ENCODE data around the gene HOXA1.
"Not testable (repeated sequence)": the region's sequence is repeated elsewhere in the genome, so short reads cannot be mapped to it uniquely, and the experiment has no call there.

The HOXA1 gene

GRCh38 chr7:27068259-27068658, 27.5 kb downstream of the HOXA1 start:
- no peaks in the 10 kb centered on the region for H3K27me3 ChIP-seq (ENCODE audit: control insufficient read depth in 1 of 2, insufficient read depth in 2 of 2, low read length in 2 of 2)
- no peaks in the 10 kb centered on the region for H3K9me3 ChIP-seq (ENCODE audit: control insufficient read depth in 1 of 2, low read length in 2 of 2)
- H3K27ac ChIP-seq (ENCODE audit: low read depth, low read length): no peak overlapping the region
- H3K4me1 ChIP-seq (ENCODE audit: control insufficient read depth in 1 of 2, insufficient read depth in 2 of 2, low read length in 2 of 2): peaks cover 0 to 9% of the 10 kb centered on the region in 2 donors
- H3K36me3 ChIP-seq (ENCODE audit: control insufficient read depth in 1 of 2, insufficient read depth in 2 of 2, low read length in 2 of 2): no peaks in the 10 kb centered on the region
- H3K9ac ChIP-seq (ENCODE audit: low read depth in 1 of 2, low read length in 2 of 2): no peak overlapping the region
- no peak overlapping the region for H3K4me3 ChIP-seq (ENCODE audit: low read depth in 1 of 2, low read length in 2 of 2)

- Histone ChIP-seq H3K27ac (ENCODE audit: low read depth, low read length) (no peak overlapping the region), H3K4me3 (ENCODE audit: low read depth in 1 of 2, low read length in 2 of 2) (no peak overlapping the region), H3K4me1 (ENCODE audit: control insufficient read depth in 1 of 2, insufficient read depth in 2 of 2, low read length in 2 of 2) (no peaks in the 10 kb centered on the region), H3K9me3 (ENCODE audit: control insufficient read depth in 1 of 2, low read length in 2 of 2) (no peaks in the 10 kb centered on the region), H3K27me3 (ENCODE audit: control insufficient read depth in 1 of 2, insufficient read depth in 2 of 2, low read length in 2 of 2) (no peaks in the 10 kb centered on the region), H3K9ac (ENCODE audit: low read depth in 1 of 2, low read length in 2 of 2) (no peak overlapping the region), H3K36me3 (ENCODE audit: control insufficient read depth in 1 of 2, insufficient read depth in 2 of 2, low read length in 2 of 2) (no peaks in the 10 kb centered on the region)
These were observed 29.7 kb downstream of the HOXA1 start for GRCh38 chr7:27066148-27066547.

DNA sequence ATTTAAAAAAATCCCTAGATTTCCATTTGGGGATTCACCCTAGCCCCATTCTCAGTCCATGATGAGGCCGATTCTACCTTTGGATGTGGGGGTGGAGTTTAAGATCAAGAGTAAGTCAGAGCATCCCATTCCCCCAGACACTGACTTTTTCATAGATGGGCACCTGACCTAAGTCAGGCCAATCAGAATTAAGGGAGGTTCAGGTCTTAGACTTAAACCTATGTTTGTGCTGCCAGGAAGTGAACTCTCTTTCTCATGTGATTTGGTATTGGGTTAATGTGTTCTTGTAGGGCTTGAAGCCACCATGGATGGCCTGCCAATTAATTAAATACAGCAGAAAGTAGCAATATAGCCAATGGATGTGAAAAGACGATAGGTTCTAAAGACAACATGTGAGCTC, 30.1 kb downstream of the HOXA1 start:
- no peaks in the 10 kb centered on the region for H3K36me3 ChIP-seq (ENCODE audit: control insufficient read depth in 1 of 2, insufficient read depth in 2 of 2, low read length in 2 of 2)
- H3K4me1 ChIP-seq (ENCODE audit: control insufficient read depth in 1 of 2, insufficient read depth in 2 of 2, low read length in 2 of 2): no peaks in the 10 kb centered on the region
- H3K4me3 ChIP-seq (ENCODE audit: low read depth in 1 of 2, low read length in 2 of 2): no peak overlapping the region
- H3K9me3 ChIP-seq (ENCODE audit: control insufficient read depth in 1 of 2, low read length in 2 of 2): no peaks in the 10 kb centered on the region
- no peak overlapping the region for H3K27ac ChIP-seq (ENCODE audit: low read depth, low read length)
- no peaks in the 10 kb centered on the region for H3K27me3 ChIP-seq (ENCODE audit: control insufficient read depth in 1 of 2, insufficient read depth in 2 of 2, low read length in 2 of 2)
- H3K9ac ChIP-seq (ENCODE audit: low read depth in 1 of 2, low read length in 2 of 2): no peak overlapping the region

GRCh38 chr7:27064661-27065060, 31.1 kb downstream of the HOXA1 start:
- Histone ChIP-seq H3K9me3 (ENCODE audit: control insufficient read depth in 1 of 2, low read length in 2 of 2) (no peaks in the 10 kb centered on the region), H3K4me1 (ENCODE audit: control insufficient read depth in 1 of 2, insufficient read depth in 2 of 2, low read length in 2 of 2) (no peaks in the 10 kb centered on the region), H3K27ac (ENCODE audit: low read depth, low read length) (no peak overlapping the region), H3K4me3 (ENCODE audit: low read depth in 1 of 2, low read length in 2 of 2) (no peak overlapping the region), H3K9ac (ENCODE audit: low read depth in 1 of 2, low read length in 2 of 2) (no peak overlapping the region), H3K27me3 (ENCODE audit: control insufficient read depth in 1 of 2, insufficient read depth in 2 of 2, low read length in 2 of 2) (no peaks in the 10 kb centered on the region), H3K36me3 (ENCODE audit: control insufficient read depth in 1 of 2, insufficient read depth in 2 of 2, low read length in 2 of 2) (no peaks in the 10 kb centered on the region)

GRCh38 chr7:27064159-27064558, 31.6 kb downstream of the HOXA1 start:
- H3K4me3 ChIP-seq (ENCODE audit: low read depth in 1 of 2, low read length in 2 of 2): no peak overlapping the region
- no peak overlapping the region for H3K27ac ChIP-seq (ENCODE audit: low read depth, low read length)
- no peak overlapping the region for H3K9ac ChIP-seq (ENCODE audit: low read depth in 1 of 2, low read length in 2 of 2)
- no peaks in the 10 kb centered on the region for H3K27me3 ChIP-seq (ENCODE audit: control insufficient read depth in 1 of 2, insufficient read depth in 2 of 2, low read length in 2 of 2)
- no peaks in the 10 kb centered on the region for H3K4me1 ChIP-seq (ENCODE audit: control insufficient read depth in 1 of 2, insufficient read depth in 2 of 2, low read length in 2 of 2)
- H3K9me3 ChIP-seq (ENCODE audit: control insufficient read depth in 1 of 2, low read length in 2 of 2): no peaks in the 10 kb centered on the region
- no peaks in the 10 kb centered on the region for H3K36me3 ChIP-seq (ENCODE audit: control insufficient read depth in 1 of 2, insufficient read depth in 2 of 2, low read length in 2 of 2)

GRCh38 chr7:27062946-27063345, 32.9 kb downstream of the HOXA1 start:
- H3K27me3 ChIP-seq (ENCODE audit: control insufficient read depth in 1 of 2, insufficient read depth in 2 of 2, low read length in 2 of 2): no peaks in the 10 kb centered on the region

DNA sequence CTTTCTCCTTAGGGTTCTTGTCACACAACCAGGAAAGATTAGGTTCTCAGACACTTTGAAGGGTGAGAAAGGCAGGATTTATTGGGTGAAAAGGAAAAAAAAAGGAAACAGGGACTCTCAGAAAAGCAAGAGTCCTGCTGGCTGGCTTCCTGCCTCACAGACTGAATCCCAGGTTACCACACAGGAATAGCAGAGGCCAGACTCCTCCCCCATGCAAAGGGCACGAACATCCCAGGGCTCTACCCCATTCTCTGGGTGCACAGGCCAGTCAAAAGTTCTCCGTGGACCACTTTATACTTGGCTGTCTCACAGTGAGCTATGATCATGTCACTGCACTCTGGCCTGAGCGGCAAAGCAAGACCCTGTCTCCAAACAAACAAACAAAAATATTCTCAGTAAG, 42.6 kb downstream of the HOXA1 start:
- no peaks in the 10 kb centered on the region for H3K36me3 ChIP-seq (ENCODE audit: control insufficient read depth in 1 of 2, insufficient read depth in 2 of 2, low read length in 2 of 2)
- H3K9me3 ChIP-seq (ENCODE audit: control insufficient read depth in 1 of 2, low read length in 2 of 2): no peaks in the 10 kb centered on the region
- no peak overlapping the region for H3K9ac ChIP-seq (ENCODE audit: low read depth in 1 of 2, low read length in 2 of 2)
- no peaks in the 10 kb centered on the region for H3K27me3 ChIP-seq (ENCODE audit: control insufficient read depth in 1 of 2, insufficient read depth in 2 of 2, low read length in 2 of 2)
- H3K27ac ChIP-seq (ENCODE audit: low read depth, low read length): no peak overlapping the region
- no peaks in the 10 kb centered on the region for H3K4me1 ChIP-seq (ENCODE audit: control insufficient read depth in 1 of 2, insufficient read depth in 2 of 2, low read length in 2 of 2)
- no peak overlapping the region for H3K4me3 ChIP-seq (ENCODE audit: low read depth in 1 of 2, low read length in 2 of 2)

More at GRCh38 chr7:27062946-27063345, 32.9 kb downstream of the HOXA1 start:
- Histone ChIP-seq H3K9me3 (ENCODE audit: control insufficient read depth in 1 of 2, low read length in 2 of 2) (no peaks in the 10 kb centered on the region), H3K36me3 (ENCODE audit: control insufficient read depth in 1 of 2, insufficient read depth in 2 of 2, low read length in 2 of 2) (no peaks in the 10 kb centered on the region), H3K4me1 (ENCODE audit: control insufficient read depth in 1 of 2, insufficient read depth in 2 of 2, low read length in 2 of 2) (no peaks in the 10 kb centered on the region), H3K4me3 (ENCODE audit: low read depth in 1 of 2, low read length in 2 of 2) (no peak overlapping the region), H3K27ac (ENCODE audit: low read depth, low read length) (no peak overlapping the region), H3K9ac (ENCODE audit: low read depth in 1 of 2, low read length in 2 of 2) (no peak overlapping the region)

DNA sequence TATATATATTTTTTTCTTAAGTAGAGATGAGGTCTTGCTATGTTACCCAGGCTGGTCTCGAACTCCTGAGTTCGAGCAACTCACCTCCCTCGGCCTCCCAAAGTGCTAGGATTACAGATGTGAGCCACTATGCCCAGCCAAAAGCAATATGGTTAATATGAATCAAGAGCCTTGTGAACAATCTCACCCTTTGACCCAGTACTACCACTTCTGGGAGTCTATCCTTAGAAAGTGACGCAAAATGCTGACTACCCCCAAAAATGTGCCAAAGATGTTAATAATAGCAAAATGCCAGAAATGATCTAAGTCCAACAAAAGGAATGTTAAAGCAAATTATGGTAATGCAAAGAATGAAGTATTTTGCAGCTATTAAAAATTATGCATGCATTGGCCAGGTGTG, 44.3 kb downstream of the HOXA1 start:
- Histone ChIP-seq H3K9ac (ENCODE audit: low read depth in 1 of 2, low read length in 2 of 2) (no peak overlapping the region), H3K27me3 (ENCODE audit: control insufficient read depth in 1 of 2, insufficient read depth in 2 of 2, low read length in 2 of 2) (no peaks in the 10 kb centered on the region), H3K9me3 (ENCODE audit: control insufficient read depth in 1 of 2, low read length in 2 of 2) (no peaks in the 10 kb centered on the region), H3K4me3 (ENCODE audit: low read depth in 1 of 2, low read length in 2 of 2) (no peak overlapping the region), H3K4me1 (ENCODE audit: control insufficient read depth in 1 of 2, insufficient read depth in 2 of 2, low read length in 2 of 2) (no peaks in the 10 kb centered on the region), H3K27ac (ENCODE audit: low read depth, low read length) (no peak overlapping the region), H3K36me3 (ENCODE audit: control insufficient read depth in 1 of 2, insufficient read depth in 2 of 2, low read length in 2 of 2) (no peaks in the 10 kb centered on the region)

DNA sequence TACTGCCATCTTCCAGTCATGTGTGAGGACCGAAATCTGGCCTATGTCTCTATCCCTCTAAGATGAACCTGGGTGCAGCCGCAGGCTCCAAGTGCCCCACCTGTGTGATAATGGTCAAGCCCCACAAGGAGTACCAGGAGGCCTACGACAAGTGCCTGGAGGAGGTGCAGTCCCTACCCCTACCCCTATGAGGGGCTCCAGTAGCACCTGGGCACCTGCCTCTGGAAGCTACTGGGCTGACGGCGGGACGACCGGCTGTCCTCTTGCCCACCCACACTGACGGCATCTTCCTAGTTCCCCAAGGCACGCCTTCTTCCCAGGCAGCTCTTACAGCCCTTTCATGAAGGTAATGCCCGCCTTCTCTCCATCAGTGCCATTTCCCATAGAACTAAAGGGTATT, 47.4 kb downstream of the HOXA1 start:
- Histone ChIP-seq H3K4me3 (ENCODE audit: low read depth in 1 of 2, low read length in 2 of 2) (no peak overlapping the region), H3K9me3 (ENCODE audit: control insufficient read depth in 1 of 2, low read length in 2 of 2) (no peaks in the 10 kb centered on the region), H3K9ac (ENCODE audit: low read depth in 1 of 2, low read length in 2 of 2) (no peak overlapping the region), H3K4me1 (ENCODE audit: control insufficient read depth in 1 of 2, insufficient read depth in 2 of 2, low read length in 2 of 2) (no peaks in the 10 kb centered on the region), H3K27me3 (ENCODE audit: control insufficient read depth in 1 of 2, insufficient read depth in 2 of 2, low read length in 2 of 2) (no peaks in the 10 kb centered on the region), H3K27ac (ENCODE audit: low read depth, low read length) (no peak overlapping the region), H3K36me3 (ENCODE audit: control insufficient read depth in 1 of 2, insufficient read depth in 2 of 2, low read length in 2 of 2) (no peaks in the 10 kb centered on the region)

- no peaks in the 10 kb centered on the region for H3K27me3 ChIP-seq (ENCODE audit: control insufficient read depth in 1 of 2, insufficient read depth in 2 of 2, low read length in 2 of 2)
- H3K9ac ChIP-seq (ENCODE audit: low read depth in 1 of 2, low read length in 2 of 2): no peak overlapping the region
- no peak overlapping the region for H3K4me3 ChIP-seq (ENCODE audit: low read depth in 1 of 2, low read length in 2 of 2)
- H3K4me1 ChIP-seq (ENCODE audit: control insufficient read depth in 1 of 2, insufficient read depth in 2 of 2, low read length in 2 of 2): no peaks in the 10 kb centered on the region
- H3K9me3 ChIP-seq (ENCODE audit: control insufficient read depth in 1 of 2, low read length in 2 of 2): no peaks in the 10 kb centered on the region
- H3K27ac ChIP-seq (ENCODE audit: low read depth, low read length): no peak overlapping the region
- no peaks in the 10 kb centered on the region for H3K36me3 ChIP-seq (ENCODE audit: control insufficient read depth in 1 of 2, insufficient read depth in 2 of 2, low read length in 2 of 2)
These were observed 48.8 kb downstream of the HOXA1 start for GRCh38 chr7:27046854-27047549.

DNA sequence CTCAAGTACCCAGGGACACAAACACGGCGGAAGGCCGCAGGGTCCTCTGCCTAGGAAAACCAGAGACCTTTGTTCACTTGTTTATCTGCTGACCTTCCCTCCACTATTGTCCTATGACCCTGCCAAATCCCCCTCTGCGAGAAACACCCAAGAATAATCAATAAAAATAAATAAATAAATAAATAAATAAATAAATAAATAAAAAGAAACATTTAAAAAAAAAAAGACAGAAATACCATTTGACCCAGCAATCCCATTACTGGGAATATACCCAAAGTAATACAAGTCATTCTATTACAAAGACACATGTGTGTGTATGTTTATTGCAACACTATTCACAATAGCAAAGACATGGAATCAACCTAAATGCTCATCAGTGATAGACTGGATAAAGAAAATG, 49.8 kb downstream of the HOXA1 start:
- H3K9ac ChIP-seq (ENCODE audit: low read depth in 1 of 2, low read length in 2 of 2); H3K27me3 ChIP-seq (ENCODE audit: control insufficient read depth in 1 of 2, insufficient read depth in 2 of 2, low read length in 2 of 2); H3K27ac ChIP-seq (ENCODE audit: low read depth, low read length); H3K9me3 ChIP-seq (ENCODE audit: control insufficient read depth in 1 of 2, low read length in 2 of 2); H3K36me3 ChIP-seq (ENCODE audit: control insufficient read depth in 1 of 2, insufficient read depth in 2 of 2, low read length in 2 of 2); H3K4me3 ChIP-seq (ENCODE audit: low read depth in 1 of 2, low read length in 2 of 2); H3K4me1 ChIP-seq (ENCODE audit: control insufficient read depth in 1 of 2, insufficient read depth in 2 of 2, low read length in 2 of 2): not testable (repeated sequence)
